AML-193 (cell line): Measurements from ENCODE around the gene CABLES1.
"Not testable (repeated sequence)": the region's sequence is repeated elsewhere in the genome, so short reads cannot be mapped to it uniquely, and the experiment has no call there.

ENCODE experiments used
- DNase-seq, 2 experiments: peaks; one replicate each; lab custom pipeline; 2025; lab: John Stamatoyannopoulos, UW

CABLES1 gene

GRCh38 chr18:23241833-23242496, 106.7 kb downstream of the CABLES1 start:
- DNase-seq = not testable (repeated sequence)

GRCh38 chr18:23243178-23243577, 107.9 kb downstream of the CABLES1 start:
- peak; percentile 74 for DNase-seq

GRCh38 chr18:23243816-23244215, 108.5 kb downstream of the CABLES1 start:
- no peak for DNase-seq

GRCh38 chr18:23244401-23244800, 109.1 kb downstream of the CABLES1 start:
- DNase-seq = no peak

GRCh38 chr18:23245461-23245860, 110.2 kb downstream of the CABLES1 start:
- DNase-seq = no peak

- no peak for DNase-seq
Measured at GRCh38 chr18:23247331-23247730, 112.0 kb downstream of the CABLES1 start.

- DNase-seq = no peak
Measured at GRCh38 chr18:23247896-23248295, 112.6 kb downstream of the CABLES1 start.

DNA sequence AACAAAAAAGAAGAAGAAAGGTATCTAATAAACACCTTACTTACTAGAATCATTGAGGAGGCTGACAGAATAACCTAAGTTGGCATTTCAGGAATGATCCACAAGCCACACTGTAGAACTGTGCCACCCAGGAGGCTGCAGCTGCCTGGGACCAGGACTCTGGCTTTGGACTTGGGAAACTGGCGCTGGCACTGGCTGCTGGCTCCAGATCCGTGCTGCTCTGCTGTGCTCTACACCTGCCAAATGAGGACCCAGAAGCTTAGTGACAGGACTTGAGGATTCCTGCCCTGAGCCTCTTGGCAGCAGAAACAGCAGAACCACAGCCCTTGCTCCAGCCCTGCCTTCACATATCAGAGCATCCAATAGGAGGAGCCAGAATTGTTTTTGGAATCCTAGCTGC, 113.5 kb downstream of the CABLES1 start:
- no peak for DNase-seq

DNA sequence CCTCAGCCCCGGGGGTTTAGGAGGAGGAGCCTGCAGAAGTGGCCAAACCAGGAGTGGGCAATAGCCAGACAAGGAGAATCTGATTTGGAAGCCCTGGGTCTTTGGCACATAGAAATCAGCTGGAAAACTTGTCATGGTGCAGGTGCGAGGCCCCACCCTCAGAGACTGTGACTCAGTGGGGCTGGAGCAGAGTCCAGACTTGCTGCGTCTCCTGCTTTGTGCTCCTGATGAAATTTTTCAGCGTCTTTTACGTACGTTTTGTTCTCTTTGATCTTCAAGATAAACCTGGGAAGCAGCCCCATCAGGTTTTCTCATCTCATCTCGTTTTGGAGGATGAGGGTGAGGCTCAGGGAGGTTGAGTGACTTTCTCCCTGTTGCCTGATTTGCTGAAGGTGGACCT, 114.1 kb downstream of the CABLES1 start:
- no peak for DNase-seq

DNA sequence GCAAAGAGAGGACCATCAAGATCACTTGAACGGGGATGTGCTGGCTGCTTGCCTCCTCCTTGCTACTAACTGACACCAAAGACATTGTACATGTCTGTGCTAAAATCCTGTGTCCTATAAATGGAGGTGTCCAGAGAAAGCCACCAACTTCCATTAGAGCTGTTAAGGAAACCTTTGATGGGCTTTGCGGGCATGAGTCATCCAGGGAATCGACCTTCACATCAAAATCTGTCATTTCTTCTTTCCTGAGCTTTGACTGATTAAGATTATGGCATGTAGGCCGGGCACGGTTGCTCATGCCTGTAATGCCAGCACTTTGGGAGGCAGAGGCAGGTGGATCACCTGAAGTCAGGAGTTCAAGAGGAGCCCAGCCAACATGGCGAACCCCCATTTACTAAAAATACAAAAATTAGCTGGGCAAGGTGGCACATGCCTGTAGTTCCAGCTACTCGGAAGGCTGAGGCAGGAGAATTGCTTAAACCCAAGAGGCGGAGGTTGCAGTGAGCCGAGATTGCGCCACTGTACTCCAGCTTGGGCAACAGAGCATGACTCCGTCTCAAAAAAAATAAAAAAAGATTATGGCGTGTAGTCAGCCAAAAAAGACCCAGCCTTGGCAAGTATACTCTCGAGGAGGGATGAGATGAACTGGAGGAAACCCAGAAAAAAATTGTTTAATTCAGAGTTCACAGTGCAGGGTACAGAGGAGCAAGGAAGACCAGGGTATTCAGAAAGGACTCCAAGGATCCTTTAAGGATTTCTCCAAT, 115.8 kb downstream of the CABLES1 start:
- no peak for DNase-seq

DNA sequence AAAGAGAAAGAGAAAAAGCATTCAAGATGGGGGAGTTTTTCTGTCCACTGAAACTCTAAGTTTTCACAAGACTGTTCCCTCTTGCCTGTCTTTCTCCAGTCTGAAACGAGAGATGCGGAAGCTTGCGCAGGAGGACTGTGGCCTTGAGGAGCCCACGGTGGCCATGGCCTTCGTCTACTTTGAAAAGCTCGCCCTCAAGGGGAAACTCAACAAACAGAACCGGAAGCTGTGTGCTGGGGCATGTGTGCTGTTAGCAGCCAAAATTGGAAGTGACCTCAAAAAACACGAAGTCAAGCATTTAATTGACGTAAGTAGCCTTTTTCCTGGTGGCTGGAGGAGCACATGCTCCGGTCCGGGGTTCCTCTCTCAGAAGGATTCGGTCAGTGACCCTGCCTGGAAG, 118.3 kb downstream of the CABLES1 start:
- DNase-seq = no peak

GRCh38 chr18:23257137-23257536, 121.9 kb downstream of the CABLES1 start:
- no peak for DNase-seq

DNA sequence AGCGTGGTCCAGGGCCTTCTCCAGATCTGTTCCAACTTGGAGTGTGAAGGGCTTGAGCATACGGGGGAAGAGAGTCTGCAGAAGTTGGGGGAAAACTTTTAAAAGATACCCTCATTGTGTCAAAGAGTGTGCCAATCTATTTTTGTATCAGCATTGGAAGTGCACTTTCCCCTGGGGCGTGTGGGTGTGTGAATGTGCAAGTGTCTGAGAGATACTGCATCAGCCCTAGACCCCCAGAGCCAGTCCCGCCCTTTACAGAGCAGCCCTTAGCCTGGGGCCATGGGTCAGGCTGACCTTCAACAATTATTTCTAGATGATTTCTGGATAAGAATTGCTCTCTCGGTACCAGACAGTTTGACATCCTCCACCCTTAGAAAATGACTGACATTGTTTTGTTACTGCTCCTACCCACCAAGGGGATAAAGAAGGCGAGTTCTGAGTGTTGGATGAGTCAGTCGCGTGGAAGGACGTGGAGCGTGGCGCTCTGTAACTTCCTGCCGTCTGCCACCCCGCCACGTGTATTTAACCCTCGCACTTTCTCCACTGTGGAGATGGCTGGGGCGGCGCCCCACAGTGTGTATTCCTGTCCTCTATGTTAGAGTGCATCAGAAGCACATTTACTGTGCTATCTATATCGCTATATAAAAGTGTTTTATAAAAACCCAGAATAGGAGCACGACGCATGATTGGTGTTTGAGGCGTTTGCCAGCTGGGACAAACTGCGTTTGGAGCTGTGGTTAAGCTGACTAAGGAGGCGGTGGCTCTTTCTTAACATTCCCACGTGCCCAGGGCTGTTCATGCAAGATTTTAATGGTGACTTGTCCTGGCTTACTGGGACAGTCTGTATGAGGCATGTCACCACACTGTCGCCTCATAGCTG, 122.6 kb downstream of the CABLES1 start:
- no peak for DNase-seq

GRCh38 chr18:23258566-23259469, 123.5 kb downstream of the CABLES1 start:
- no peak for DNase-seq

GRCh38 chr18:23259701-23260681, 124.7 kb downstream of the CABLES1 start:
- peak; percentile 38 to 47 for DNase-seq

DNA sequence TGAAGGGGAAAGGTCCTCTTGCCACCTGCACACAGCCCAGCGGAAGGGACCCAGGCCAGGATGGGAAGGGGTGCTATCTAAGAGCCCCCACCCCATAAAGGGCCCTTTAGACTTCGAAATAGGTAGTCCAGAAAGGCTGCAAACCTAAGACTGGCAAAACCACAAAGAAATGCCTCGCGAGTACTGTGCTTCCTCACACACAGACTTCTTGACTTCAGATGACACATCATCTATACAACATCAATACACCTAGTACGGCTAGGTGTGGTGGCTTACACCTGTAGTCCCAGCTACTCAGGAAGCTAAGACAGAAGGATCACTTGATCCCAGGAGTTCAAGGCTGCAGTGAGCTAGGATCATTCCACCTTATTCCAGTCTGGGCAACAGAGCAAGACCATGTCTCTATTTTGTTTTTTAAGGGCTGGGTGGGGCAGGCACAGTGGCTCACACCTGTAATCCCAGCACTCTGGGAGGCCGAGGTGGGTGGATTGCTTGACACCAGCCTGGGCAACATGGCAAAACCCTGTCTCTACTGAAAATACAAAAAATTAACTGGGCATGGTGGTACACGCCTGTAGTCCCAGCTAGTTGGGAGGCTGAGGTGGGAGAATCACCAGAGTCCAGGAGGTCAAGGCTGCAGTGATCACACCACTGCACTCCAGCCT, 125.8 kb downstream of the CABLES1 start:
- DNase-seq = no peak

DNA sequence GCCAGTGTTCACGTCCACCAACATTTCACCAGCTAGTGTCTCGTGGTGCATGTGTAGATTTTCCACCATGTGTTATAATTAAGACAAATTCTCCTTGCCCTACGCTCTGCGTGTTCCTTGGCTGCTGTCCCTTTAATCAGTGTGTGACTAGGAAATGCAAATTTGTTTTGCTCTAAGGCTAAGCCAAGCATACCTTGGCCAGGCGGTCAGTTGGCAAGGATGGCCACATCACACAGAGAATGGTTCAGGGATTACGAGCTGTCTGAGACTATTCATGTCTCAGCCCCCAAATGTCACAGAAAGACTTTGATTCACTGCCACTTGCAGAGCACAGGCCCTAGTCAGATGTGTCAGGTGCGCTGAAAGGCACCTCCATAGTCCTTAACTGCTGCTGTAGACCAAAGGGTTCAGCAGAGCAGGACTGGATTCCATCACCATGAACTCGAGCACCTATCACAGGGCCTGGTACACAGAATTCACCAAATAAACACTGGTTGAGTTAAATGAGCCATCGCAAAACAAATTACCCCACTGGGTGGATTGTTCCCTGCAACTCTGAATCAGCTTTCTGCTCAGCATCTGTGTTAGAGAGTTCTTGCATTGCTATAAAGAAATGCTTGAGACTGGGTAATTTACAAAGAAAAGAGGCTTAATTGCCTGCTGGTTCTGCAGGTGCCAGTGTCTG, 128.4 kb downstream of the CABLES1 start:
- no peak for DNase-seq

- DNase-seq = no peak
Measured at GRCh38 chr18:23265682-23266399, 130.6 kb downstream of the CABLES1 start.
